GM19455 (cell line): ENCODE measurements around the gene AUTS2.

Experiments
- ATAC-seq: cut with Tn5 transposase; IDR thresholded peaks from one replicate; pipeline ENCODE4 v1.9.1; 2021; ENCODE audit not compliant: unreplicated experiment

The AUTS2 gene

GRCh38 chr7:69922026-69922803 lies 323.9 kb downstream of the AUTS2 start:
- ATAC-seq = peak; percentile 81

GRCh38 chr7:69927461-69927860 lies 329.2 kb downstream of the AUTS2 start:
- no peak for ATAC-seq

GRCh38 chr7:69928621-69929020 lies 330.3 kb downstream of the AUTS2 start:
- ATAC-seq = no peak

GRCh38 chr7:69929622-69930021 lies 331.3 kb downstream of the AUTS2 start:
- ATAC-seq = no peak

GRCh38 chr7:69932034-69932628 lies 333.9 kb downstream of the AUTS2 start:
- no peak for ATAC-seq

- ATAC-seq = no peak
These were observed 336.0 kb downstream of the AUTS2 start for GRCh38 chr7:69934144-69934903.

GRCh38 chr7:69935107-69935506 lies 336.8 kb downstream of the AUTS2 start:
- no peak for ATAC-seq

- no peak for ATAC-seq
These were observed 338.8 kb downstream of the AUTS2 start for GRCh38 chr7:69937097-69937496.

GRCh38 chr7:69939317-69939716 lies 341.0 kb downstream of the AUTS2 start:
- ATAC-seq = no peak

- no peak for ATAC-seq
These were observed 342.9 kb downstream of the AUTS2 start for GRCh38 chr7:69941077-69941651.

- no peak for ATAC-seq
These were observed 344.3 kb downstream of the AUTS2 start for GRCh38 chr7:69942573-69942972.

GRCh38 chr7:69946901-69947300 lies 348.6 kb downstream of the AUTS2 start:
- no peak for ATAC-seq

- ATAC-seq = no peak
These were observed 349.7 kb downstream of the AUTS2 start for GRCh38 chr7:69947998-69948397.

GRCh38 chr7:69949122-69949521 lies 350.8 kb downstream of the AUTS2 start:
- no peak for ATAC-seq

GRCh38 chr7:69951458-69951857 lies 353.2 kb downstream of the AUTS2 start:
- no peak for ATAC-seq

GRCh38 chr7:69953136-69954067 lies 355.1 kb downstream of the AUTS2 start:
- no peak for ATAC-seq

- ATAC-seq = no peak
These were observed 358.3 kb downstream of the AUTS2 start for GRCh38 chr7:69956541-69956940.

GRCh38 chr7:69957661-69958060 lies 359.4 kb downstream of the AUTS2 start:
- no peak for ATAC-seq

GRCh38 chr7:69959789-69960499 lies 361.7 kb downstream of the AUTS2 start:
- no peak for ATAC-seq

- ATAC-seq = no peak
These were observed 363.2 kb downstream of the AUTS2 start for GRCh38 chr7:69961436-69961835.
